Progenitor cell of endocrine pancreas (in vitro differentiated cells): ENCODE measurements around the gene CLEC20A. TPM values are rescaled to one million over a fixed set of nuclear protein-coding genes. Genes with fewer than 3 reads are reported as not detected.
"Not testable (repeated sequence)": the region's sequence is repeated elsewhere in the genome, so short reads cannot be mapped to it uniquely, and the experiment has no call there.

Experiments used
- DNase-seq: peaks from one replicate; pipeline ENCODE4 v3.0.0; 2021; ENCODE audit warnings: low spot score; ENCODE audit not compliant: unreplicated experiment
- H3K27ac Mint-ChIP-seq: 2 replicates; pipeline ENCODE4 v1.8.0; 2021; ENCODE audit warnings: mild to moderate bottlenecking, moderate library complexity, mixed read lengths
- H3K27me3 Mint-ChIP-seq: 2 replicates; pipeline ENCODE4 v1.8.0; 2021; ENCODE audit warnings: mixed read lengths
- H3K36me3 Mint-ChIP-seq: 2 replicates; pipeline ENCODE4 v1.8.0; 2022; ENCODE audit warnings: mixed read lengths; ENCODE audit not compliant: insufficient read depth
- H3K4me1 Mint-ChIP-seq: 2 replicates; pipeline ENCODE4 v1.8.0; 2021; ENCODE audit warnings: low read depth, mixed read lengths
- H3K4me3 Mint-ChIP-seq: 2 replicates; pipeline ENCODE4 v1.8.0; 2021; ENCODE audit warnings: low read depth, mild to moderate bottlenecking, moderate library complexity, mixed read lengths
- H3K9me3 Mint-ChIP-seq: 2 replicates; pipeline ENCODE4 v1.8.0; 2021; ENCODE audit warnings: low read depth, mixed read lengths
- total RNA-seq: library from RNA; stranded (reverse); gene quantifications from 2 replicates; pipeline ENCODE4 v1.2.1, GENCODE V29; 2021
- TF ChIP-seq, protein P1 (sequence below): fragments of 200-600 bp; sonication (generic); IDR thresholded peaks from one replicate; pipeline ENCODE4 v1.5.0; 2021; ENCODE audit warnings: antibody characterized with exemption, mild to moderate bottlenecking; ENCODE audit not compliant: unreplicated experiment

Gene CLEC20A
- total RNA-seq, 1 donor from 2014 or later: not detected

- Mint-ChIP-seq H3K4me3 (no peak overlapping the region), H3K9me3 (no peaks in the 10 kb centered on the region), H3K4me1 (peaks cover 8% of the 10 kb centered on the region), H3K27me3 (peaks cover 6% of the 10 kb centered on the region), H3K36me3 (no peaks in the 10 kb centered on the region), H3K27ac (no peak overlapping the region)
- TF ChIP-seq, protein P1, sequence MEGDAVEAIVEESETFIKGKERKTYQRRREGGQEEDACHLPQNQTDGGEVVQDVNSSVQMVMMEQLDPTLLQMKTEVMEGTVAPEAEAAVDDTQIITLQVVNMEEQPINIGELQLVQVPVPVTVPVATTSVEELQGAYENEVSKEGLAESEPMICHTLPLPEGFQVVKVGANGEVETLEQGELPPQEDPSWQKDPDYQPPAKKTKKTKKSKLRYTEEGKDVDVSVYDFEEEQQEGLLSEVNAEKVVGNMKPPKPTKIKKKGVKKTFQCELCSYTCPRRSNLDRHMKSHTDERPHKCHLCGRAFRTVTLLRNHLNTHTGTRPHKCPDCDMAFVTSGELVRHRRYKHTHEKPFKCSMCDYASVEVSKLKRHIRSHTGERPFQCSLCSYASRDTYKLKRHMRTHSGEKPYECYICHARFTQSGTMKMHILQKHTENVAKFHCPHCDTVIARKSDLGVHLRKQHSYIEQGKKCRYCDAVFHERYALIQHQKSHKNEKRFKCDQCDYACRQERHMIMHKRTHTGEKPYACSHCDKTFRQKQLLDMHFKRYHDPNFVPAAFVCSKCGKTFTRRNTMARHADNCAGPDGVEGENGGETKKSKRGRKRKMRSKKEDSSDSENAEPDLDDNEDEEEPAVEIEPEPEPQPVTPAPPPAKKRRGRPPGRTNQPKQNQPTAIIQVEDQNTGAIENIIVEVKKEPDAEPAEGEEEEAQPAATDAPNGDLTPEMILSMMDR: no peak
- no peak for DNase-seq
Observed at GRCh38 chr1:178503849-178504248, 7.1 kb upstream of the CLEC20A start.

- H3K4me3 Mint-ChIP-seq, H3K9me3 Mint-ChIP-seq, H3K36me3 Mint-ChIP-seq, H3K27me3 Mint-ChIP-seq, H3K27ac Mint-ChIP-seq, H3K4me1 Mint-ChIP-seq, DNase-seq: not testable (repeated sequence)
Observed at GRCh38 chr1:178503316-178503715, 6.6 kb upstream of the CLEC20A start.

DNA sequence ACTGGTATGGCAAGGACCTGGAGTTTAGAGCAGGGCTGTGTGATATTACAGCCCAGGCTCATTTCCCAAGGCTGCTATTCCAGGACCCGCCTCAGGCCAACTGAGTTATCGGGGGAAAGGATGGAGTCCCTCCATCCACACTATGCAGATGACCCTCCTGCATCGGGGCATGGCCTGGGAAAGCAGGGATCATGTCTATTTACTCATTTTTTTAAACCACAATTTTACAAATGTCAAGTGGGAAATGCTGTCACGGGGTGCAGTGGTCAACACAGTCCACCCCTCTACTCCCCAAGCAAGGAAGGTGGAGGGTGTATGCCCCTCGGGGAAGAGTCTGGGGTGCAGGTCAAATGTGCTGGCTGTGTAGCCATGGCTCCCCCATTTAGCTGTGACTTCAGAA lies 6.1 kb upstream of the CLEC20A start:
- Mint-ChIP-seq H3K27ac (no peak overlapping the region), H3K9me3 (no peaks in the 10 kb centered on the region), H3K4me1 (peaks cover 8% of the 10 kb centered on the region), H3K27me3 (peaks cover 6% of the 10 kb centered on the region), H3K4me3 (no peak overlapping the region), H3K36me3 (no peaks in the 10 kb centered on the region)
- TF ChIP-seq, protein P1: no peak
- no peak for DNase-seq

- Mint-ChIP-seq H3K4me1 (peaks cover 8% of the 10 kb centered on the region), H3K4me3 (no peak overlapping the region), H3K36me3 (no peaks in the 10 kb centered on the region), H3K27me3 (peaks cover 9% of the 10 kb centered on the region), H3K9me3 (no peaks in the 10 kb centered on the region), H3K27ac (no peak overlapping the region)
- DNase-seq: no peak
- TF ChIP-seq, protein P1: no peak
Observed at GRCh38 chr1:178502330-178502714, 5.6 kb upstream of the CLEC20A start.

GRCh38 chr1:178501705-178502329 lies 5.1 kb upstream of the CLEC20A start:
- DNase-seq: peak; percentile 73
- H3K27me3 Mint-ChIP-seq: peaks cover 11% of the 10 kb centered on the region
- H3K4me1 Mint-ChIP-seq: peaks cover 6% of the 10 kb centered on the region
- no peak overlapping the region for H3K4me3 Mint-ChIP-seq
- TF ChIP-seq, protein P1: peak; percentile 88
- H3K9me3 Mint-ChIP-seq: no peaks in the 10 kb centered on the region
- H3K36me3 Mint-ChIP-seq: no peaks in the 10 kb centered on the region
- H3K27ac Mint-ChIP-seq: no peak overlapping the region

DNA sequence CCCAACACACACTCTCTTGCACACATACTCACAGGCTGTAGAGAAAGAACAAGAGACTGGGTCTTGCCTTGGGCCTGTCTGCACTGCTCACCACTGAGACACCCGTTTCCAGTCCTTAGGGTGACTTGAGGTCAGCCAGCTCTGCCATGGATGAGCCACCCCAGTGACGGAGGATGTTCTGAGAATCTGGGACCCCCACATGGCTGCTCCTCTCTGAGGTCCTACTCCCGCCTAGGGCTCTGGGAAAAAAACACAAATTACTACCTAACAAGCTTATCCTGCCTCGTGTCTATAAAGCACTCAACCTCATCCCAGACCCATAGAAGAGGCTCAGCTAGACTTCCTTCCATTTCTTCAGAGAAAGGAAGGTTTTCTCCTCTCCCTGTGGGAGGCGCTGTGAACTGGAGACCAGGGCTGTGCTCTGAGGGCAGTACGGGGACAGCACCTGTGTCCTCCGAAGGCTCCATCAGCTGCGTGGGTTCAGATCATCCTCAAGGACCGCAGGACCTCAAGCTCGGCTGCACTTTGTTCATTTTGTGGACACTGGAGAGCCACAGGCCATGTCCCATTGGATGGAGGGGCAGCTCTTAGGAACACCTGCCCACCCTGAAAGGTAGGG lies 4.3 kb upstream of the CLEC20A start:
- peaks cover 8% of the 10 kb centered on the region for H3K27me3 Mint-ChIP-seq
- DNase-seq: no peak
- H3K36me3 Mint-ChIP-seq: no peaks in the 10 kb centered on the region
- H3K4me3 Mint-ChIP-seq: no peak overlapping the region
- TF ChIP-seq, protein P1: no peak
- no peaks in the 10 kb centered on the region for H3K4me1 Mint-ChIP-seq
- no peaks in the 10 kb centered on the region for H3K9me3 Mint-ChIP-seq
- no peak overlapping the region for H3K27ac Mint-ChIP-seq
